Measurements from ENCODE around the gene PRR35.
A peak's percentile ranks its signal among the peaks of the same experiment; 100 is the strongest.

PRR35 gene

DNA sequence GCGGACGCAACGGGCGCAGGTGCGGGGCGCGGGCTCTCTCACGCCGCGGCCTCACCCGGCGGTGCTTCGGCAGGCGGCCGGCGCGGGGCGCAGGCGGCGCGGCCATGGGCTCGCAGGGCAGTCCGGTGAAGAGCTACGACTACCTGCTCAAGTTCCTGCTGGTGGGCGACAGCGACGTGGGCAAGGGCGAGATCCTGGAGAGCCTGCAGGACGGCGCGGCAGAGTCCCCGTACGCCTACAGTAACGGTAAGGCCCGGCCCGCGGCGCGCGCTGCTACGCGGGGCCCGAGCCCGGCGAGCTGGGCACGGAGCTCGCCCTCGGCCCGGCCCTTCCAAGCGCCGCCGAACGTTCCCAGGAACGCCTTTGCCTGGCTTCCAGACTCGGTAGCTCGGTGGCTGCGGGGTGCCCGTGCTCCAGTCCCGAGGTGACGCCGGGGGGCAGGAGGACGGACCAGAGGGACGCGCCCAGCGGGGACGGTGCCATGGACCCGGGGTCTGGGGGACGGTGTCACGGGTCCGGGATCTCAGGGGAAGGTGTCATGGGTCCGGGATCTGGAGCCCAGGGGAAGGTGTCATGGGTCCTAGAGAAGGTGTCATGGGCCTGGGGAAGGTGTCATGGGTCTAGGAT is 30.1 kb downstream of the PRR35 start:
- TF ChIP-seq CTCF (IDR thresholded peaks at IDR 0.05; ENCODE audit: low read length, missing control alignments) = no peak
- DNase-seq (ENCODE audit: low read depth) = peak; percentile 46
- H3K4me3 ChIP-seq (replicated peaks; ENCODE audit: low read depth, low read length) = peak overlapping the region; percentile 79

DNA sequence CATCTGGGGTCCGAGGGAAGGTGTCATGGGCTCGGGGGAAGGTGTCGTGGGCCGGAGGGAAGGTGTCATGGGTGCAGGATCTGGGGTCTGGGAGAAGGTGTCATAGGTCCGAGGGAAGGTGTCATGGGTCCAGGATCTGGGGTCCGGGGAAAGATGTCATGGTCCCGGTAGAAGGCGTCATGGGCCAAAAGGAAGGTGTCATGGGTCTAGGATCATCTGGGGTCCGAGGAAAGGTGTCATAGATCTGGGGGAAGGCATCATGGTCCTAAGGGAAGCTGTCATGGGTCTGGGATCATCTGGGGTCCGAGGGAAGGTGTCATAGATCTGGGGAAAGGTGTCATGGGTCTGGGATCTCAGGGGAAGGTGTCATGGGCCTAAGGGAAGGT is 30.6 kb downstream of the PRR35 start:
- H3K4me3 ChIP-seq (replicated peaks; ENCODE audit: low read depth, low read length) = peak overlapping the region; percentile 79
- TF ChIP-seq CTCF (IDR thresholded peaks at IDR 0.05; ENCODE audit: low read length, missing control alignments) = no peak
- DNase-seq (ENCODE audit: low read depth) = no peak

GRCh38 chr16:591231-591630 is 31.0 kb downstream of the PRR35 start:
- no peak for DNase-seq (ENCODE audit: low read depth)
- peak overlapping the region; percentile 79 for H3K4me3 ChIP-seq (replicated peaks; ENCODE audit: low read depth, low read length)
- no peak for TF ChIP-seq CTCF (IDR thresholded peaks at IDR 0.05; ENCODE audit: low read length, missing control alignments)

DNA sequence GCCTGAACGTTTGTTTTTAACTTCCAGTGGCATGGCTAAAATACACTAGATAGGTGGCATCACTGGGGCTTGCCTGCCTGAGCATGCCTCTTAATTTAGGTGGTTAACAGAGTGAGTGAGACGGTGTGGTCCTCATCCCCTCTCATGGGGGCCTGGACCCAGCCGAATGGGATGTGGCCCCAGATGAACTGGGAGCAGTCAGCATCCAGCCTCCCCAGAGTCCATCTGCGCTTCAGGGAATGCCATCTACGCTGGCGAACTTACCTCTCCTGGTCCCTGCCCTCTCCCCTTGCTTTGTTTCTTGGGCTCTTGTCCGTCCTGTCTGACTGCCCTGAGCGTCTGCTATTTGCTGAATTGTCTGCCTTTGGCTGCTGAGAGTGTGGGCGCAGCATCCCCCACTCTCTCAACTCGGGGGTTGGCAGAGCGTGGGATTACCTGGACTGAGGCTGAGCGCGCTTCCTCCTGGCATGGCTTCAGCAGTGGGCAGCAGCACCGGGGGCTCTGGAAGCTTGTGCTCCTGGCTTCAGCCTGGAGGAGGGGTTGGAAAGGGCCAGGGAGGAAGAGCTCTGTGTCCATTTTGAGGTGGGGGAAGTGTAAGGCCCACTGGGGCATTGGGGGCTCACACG is 31.8 kb downstream of the PRR35 start:
- H3K4me3 ChIP-seq (replicated peaks; ENCODE audit: low read depth, low read length) = no peak overlapping the region
- no peak for TF ChIP-seq CTCF (IDR thresholded peaks at IDR 0.05; ENCODE audit: low read length, missing control alignments)
- DNase-seq (ENCODE audit: low read depth) = no peak

DNA sequence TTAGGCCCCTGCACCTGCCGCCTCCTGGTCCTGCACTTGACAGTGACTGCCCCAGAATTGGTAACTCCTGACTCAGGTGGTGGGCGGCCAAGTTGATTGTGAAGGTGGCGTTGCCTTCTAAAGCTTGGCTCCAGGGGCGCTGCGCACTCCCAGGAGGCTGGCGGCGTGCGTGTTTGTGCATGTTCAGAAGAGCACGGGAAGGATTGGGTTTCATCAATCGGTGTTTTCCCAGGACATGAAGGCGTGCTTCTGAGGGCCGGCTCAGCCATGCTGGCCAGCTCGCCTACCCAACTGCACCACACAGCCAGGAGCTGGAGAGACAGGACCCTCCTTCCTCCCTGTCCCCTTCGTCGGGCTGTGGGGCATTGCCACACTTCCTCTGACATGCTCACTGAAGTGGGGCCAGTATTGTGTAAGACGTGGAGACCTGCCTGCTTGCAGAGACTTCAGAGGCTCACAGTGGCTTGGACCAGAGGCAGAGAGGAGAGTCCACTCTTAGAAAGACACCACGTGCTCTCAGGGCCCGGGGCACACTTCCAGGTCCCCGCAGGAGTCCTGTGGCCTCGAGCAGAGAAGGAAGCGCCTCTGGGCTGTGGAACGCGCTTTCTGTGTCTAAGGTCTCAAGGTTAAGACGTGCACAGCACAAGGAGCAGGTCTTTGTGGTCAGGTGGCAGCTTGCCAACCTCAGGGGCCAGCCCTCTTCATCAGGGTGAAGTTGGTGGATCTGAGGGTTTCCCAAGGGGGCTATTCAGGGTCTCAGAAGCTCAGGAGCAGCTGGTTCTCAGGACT is 32.5 kb downstream of the PRR35 start:
- H3K4me3 ChIP-seq (replicated peaks; ENCODE audit: low read depth, low read length) = no peak overlapping the region
- TF ChIP-seq CTCF (IDR thresholded peaks at IDR 0.05; ENCODE audit: low read length, missing control alignments) = no peak
- peak; percentile 47 for DNase-seq (ENCODE audit: low read depth)

GRCh38 chr16:593406-593805 is 33.2 kb downstream of the PRR35 start:
- H3K4me3 ChIP-seq (replicated peaks; ENCODE audit: low read depth, low read length) = no peak overlapping the region
- TF ChIP-seq CTCF (IDR thresholded peaks at IDR 0.05; ENCODE audit: low read length, missing control alignments) = no peak
- DNase-seq (ENCODE audit: low read depth) = no peak
